IMR-90 (cell line): ENCODE results near the gene IL19.

ENCODE experiments used
- CEBPB ChIP-seq: IDR thresholded peaks from 2 replicates; pipeline ENCODE4 v1.6.1; 2012; ENCODE audit warnings: low read depth, low read length, improper control_type of control experiment
- CTCF ChIP-seq: conservative IDR thresholded peaks from 2 replicates; pipeline ENCODE4 v1.5.1; 2012; ENCODE audit warnings: mild to moderate bottlenecking, low read depth, low read length, improper control_type of control experiment
- ELK1 ChIP-seq: fragments of 150-350 bp; IDR thresholded peaks from 2 replicates; pipeline ENCODE4 v1.6.1; 2016; ENCODE audit warnings: low read depth, mild to moderate bottlenecking, low read length, moderate library complexity, borderline replicate concordance
- FOS ChIP-seq: fragments of 150-350 bp; IDR thresholded peaks from 2 replicates; pipeline ENCODE4 v1.6.1; 2016; ENCODE audit warnings: low read depth, low read length
- MAFK ChIP-seq: IDR thresholded peaks from 2 replicates; pipeline ENCODE4 v1.6.1; 2012; ENCODE audit warnings: low read depth, low read length, improper control_type of control experiment
- MXI1 ChIP-seq: IDR thresholded peaks from 2 replicates; pipeline ENCODE4 v1.6.1; 2012; ENCODE audit warnings: low read depth, mild to moderate bottlenecking, low read length, moderate library complexity, borderline replicate concordance
- NFE2L2 ChIP-seq: fragments of 150-350 bp; IDR thresholded peaks from 2 replicates; pipeline ENCODE4 v1.6.1; 2016; ENCODE audit warnings: low read depth, mild to moderate bottlenecking, low read length
- POLR2A ChIP-seq: IDR thresholded peaks from 2 replicates; pipeline ENCODE4 v1.6.1; 2012; ENCODE audit warnings: mild to moderate bottlenecking, low read depth, low read length
- RAD21 ChIP-seq: IDR thresholded peaks from 2 replicates; pipeline ENCODE4 v1.6.1; 2012; ENCODE audit warnings: low read length, improper control_type of control experiment
- RCOR1 ChIP-seq: IDR thresholded peaks from 2 replicates; pipeline ENCODE4 v1.6.1; 2012; ENCODE audit warnings: mild to moderate bottlenecking, low read length, improper control_type of control experiment; ENCODE audit not compliant: insufficient replicate concordance
- RFX5 ChIP-seq: IDR thresholded peaks from 2 replicates; pipeline ENCODE4 v1.8.0; 2012; ENCODE audit warnings: low read depth, mild to moderate bottlenecking, low read length, moderate library complexity
- SMC3 ChIP-seq: fragments of 150-350 bp; IDR thresholded peaks from 2 replicates; pipeline ENCODE4 v1.6.1; 2016; ENCODE audit warnings: low read depth, mild to moderate bottlenecking, antibody characterized with exemption, low read length, moderate library complexity
- TF ChIP-seq, protein P1 (sequence below): fragments of 150-350 bp; IDR thresholded peaks from 2 replicates; pipeline ENCODE4 v1.6.1; 2017; ENCODE audit warnings: mild to moderate bottlenecking, antibody characterized with exemption, low read length, low read depth

DNA sequence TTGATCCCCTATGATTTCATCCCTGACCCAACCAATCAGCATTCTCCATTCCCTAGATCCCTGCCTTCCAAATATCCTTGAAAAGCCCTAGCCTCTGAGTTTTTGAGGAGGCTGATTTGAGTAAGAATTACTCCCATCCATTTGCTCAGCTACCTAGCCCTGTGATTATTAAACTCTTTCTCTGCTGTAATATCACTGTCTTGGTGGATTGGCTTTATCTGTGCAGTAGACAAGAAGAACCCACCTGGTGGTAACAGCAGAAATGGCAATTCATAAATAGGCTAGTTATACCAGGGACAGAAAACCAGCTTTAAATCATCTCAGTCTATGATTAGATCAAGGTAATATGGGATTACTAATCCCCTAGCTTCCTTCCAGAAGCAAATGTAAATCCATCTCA, 107.9 kb downstream of the IL19 start:
- no peak for TF ChIP-seq RFX5
- no peak for TF ChIP-seq CTCF
- no peak for TF ChIP-seq RCOR1
- TF ChIP-seq RAD21: no peak
- TF ChIP-seq MXI1: no peak
- no peak for TF ChIP-seq POLR2A
- no peak for TF ChIP-seq ELK1
- TF ChIP-seq SMC3: no peak
- TF ChIP-seq CEBPB: no peak
- TF ChIP-seq, protein P1, sequence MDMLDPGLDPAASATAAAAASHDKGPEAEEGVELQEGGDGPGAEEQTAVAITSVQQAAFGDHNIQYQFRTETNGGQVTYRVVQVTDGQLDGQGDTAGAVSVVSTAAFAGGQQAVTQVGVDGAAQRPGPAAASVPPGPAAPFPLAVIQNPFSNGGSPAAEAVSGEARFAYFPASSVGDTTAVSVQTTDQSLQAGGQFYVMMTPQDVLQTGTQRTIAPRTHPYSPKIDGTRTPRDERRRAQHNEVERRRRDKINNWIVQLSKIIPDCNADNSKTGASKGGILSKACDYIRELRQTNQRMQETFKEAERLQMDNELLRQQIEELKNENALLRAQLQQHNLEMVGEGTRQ: no peak
- no peak for TF ChIP-seq FOS
- no peak for TF ChIP-seq MAFK
- TF ChIP-seq NFE2L2: no peak
